OCI-LY3 (cell line): Measurements from ENCODE around the gene ITSN1.

Source experiments
- EZH2phosphoT487 ChIP-seq: fragments of 200-600 bp; shearing (Covaris generic); IDR thresholded peaks from 2 replicates; pipeline ENCODE4 v1.6.1; 2018; ENCODE audit warnings: antibody characterized with exemption, mixed run types, low read depth
- TF ChIP-seq, protein P1 (sequence below): fragments of 200-600, 300-600 bp; sonication (generic); IDR thresholded peaks from 2 replicates; pipeline ENCODE4 v1.5.1; 2014; ENCODE audit warnings: antibody characterized with exemption, low read length, low read depth

DNA sequence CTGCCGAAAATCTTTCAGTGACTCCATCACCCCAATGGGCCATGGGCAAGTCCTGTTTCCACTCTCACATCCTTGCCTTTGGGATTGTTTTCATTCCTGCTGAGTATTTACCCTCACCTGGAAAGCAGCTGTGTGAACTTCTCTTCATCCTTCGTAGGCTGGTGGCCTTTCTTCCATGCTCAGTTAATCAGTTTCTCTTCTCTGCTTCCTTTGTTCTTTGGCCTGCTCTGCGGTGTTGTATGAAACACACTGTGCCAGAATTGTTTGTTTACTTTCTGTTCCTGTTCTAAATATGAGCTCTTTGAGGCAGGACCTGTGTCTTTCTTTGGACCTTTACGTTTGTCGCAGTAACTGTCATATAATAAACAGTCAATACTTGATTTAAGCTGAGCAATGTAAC is 48.6 kb downstream of the ITSN1 start:
- TF ChIP-seq, protein P1, sequence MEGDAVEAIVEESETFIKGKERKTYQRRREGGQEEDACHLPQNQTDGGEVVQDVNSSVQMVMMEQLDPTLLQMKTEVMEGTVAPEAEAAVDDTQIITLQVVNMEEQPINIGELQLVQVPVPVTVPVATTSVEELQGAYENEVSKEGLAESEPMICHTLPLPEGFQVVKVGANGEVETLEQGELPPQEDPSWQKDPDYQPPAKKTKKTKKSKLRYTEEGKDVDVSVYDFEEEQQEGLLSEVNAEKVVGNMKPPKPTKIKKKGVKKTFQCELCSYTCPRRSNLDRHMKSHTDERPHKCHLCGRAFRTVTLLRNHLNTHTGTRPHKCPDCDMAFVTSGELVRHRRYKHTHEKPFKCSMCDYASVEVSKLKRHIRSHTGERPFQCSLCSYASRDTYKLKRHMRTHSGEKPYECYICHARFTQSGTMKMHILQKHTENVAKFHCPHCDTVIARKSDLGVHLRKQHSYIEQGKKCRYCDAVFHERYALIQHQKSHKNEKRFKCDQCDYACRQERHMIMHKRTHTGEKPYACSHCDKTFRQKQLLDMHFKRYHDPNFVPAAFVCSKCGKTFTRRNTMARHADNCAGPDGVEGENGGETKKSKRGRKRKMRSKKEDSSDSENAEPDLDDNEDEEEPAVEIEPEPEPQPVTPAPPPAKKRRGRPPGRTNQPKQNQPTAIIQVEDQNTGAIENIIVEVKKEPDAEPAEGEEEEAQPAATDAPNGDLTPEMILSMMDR: no peak
- TF ChIP-seq EZH2phosphoT487: no peak
